ENCODE results near the gene ARHGAP5. TPM values are rescaled to one million over a fixed set of nuclear protein-coding genes. Genes with fewer than 3 reads are reported as not detected.

Gene ARHGAP5
- total RNA-seq, 1 donor from 2014 or later = 157 TPM

DNA sequence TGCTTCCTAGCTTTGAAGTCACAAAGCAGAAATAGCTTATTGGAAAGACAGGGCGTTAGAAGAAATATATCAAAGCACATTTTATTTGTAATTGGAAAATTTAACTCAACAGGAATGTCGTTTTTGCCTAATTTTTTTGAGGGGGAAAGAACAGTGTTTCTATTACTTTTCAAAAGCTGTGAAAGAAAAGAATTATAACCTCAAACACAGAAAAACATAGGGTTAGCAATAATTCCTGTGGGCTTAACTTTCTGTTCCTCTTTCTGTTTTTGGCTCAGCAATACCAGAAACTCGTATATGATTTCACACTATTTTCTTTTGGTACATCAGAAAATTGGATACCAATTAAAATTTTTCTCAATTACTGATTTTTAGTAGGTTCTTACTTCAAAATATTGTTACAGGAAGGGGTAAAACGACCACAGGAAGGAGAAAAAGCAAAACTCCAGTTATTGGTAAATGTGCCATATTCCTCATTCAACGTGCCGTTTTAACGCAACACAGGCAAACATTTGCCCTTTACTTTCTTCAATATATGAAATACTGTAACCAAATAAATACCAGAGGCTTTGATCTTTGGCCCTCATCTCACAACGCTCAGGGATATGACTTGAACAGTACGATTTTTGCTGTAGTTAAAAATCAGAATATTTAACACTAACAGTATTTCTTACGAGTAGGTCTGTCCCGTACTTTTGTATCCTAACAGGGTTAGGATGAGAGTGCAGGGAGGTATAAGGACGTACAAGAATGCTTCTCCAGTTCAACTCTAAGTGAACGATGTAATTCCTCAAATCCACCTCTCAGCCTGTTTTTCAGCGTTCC lies 123.5 kb downstream of the ARHGAP5 start:
- peak overlapping the region; percentile 94 for H3K4me3 Mint-ChIP-seq
- no peaks in the 10 kb centered on the region for H3K9me3 Mint-ChIP-seq

DNA sequence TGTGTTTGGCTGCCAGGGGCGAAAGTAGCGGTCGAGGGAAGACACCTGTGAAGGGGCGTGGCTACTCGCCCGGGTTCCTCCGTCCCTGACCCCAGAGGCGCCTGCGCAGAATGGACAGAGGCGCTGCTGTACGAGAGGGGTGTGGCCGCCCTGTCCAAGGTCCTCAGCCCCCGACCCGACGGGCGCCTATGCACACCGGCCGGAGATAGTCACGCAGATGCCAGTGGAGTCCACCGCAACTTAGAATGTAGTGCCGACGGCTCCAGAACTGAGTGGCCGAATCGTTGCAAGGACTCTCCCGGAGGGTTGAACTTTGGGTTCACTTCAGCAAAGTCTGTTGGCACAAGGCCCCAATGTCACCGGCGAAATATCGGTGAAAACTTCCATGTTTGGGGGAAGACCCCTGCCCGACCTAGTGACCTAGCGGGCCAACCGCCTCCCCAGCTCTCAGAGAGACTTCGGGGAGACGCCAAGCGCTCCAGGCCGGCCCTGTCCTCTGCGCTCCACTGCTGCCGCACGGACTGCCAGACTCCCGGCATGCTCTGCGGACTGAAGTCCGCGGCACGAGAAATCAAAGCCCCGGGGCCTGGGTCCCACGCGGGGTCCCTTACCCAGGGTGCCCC lies 124.2 kb downstream of the ARHGAP5 start:
- TF ChIP-seq, protein P1, sequence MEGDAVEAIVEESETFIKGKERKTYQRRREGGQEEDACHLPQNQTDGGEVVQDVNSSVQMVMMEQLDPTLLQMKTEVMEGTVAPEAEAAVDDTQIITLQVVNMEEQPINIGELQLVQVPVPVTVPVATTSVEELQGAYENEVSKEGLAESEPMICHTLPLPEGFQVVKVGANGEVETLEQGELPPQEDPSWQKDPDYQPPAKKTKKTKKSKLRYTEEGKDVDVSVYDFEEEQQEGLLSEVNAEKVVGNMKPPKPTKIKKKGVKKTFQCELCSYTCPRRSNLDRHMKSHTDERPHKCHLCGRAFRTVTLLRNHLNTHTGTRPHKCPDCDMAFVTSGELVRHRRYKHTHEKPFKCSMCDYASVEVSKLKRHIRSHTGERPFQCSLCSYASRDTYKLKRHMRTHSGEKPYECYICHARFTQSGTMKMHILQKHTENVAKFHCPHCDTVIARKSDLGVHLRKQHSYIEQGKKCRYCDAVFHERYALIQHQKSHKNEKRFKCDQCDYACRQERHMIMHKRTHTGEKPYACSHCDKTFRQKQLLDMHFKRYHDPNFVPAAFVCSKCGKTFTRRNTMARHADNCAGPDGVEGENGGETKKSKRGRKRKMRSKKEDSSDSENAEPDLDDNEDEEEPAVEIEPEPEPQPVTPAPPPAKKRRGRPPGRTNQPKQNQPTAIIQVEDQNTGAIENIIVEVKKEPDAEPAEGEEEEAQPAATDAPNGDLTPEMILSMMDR (conservative IDR thresholded peaks at IDR 0.05) = no peak
- peak; percentile 89 for DNase-seq (ENCODE audit: extremely low spot score, unreplicated experiment)
- no peaks in the 10 kb centered on the region for H3K36me3 Mint-ChIP-seq
- peaks cover 3% of the 10 kb centered on the region for H3K4me1 Mint-ChIP-seq (ENCODE audit: unreplicated experiment)
- peaks cover 3% of the 10 kb centered on the region for H3K27me3 Mint-ChIP-seq
- H3K27ac Mint-ChIP-seq = peak overlapping the region; percentile 99
- no peaks in the 10 kb centered on the region for H3K9me3 Mint-ChIP-seq
- H3K4me3 Mint-ChIP-seq = peak overlapping the region; percentile 94

More for the DNA sequence above, 123.5 kb downstream of the ARHGAP5 start:
- Mint-ChIP-seq H3K4me1 (ENCODE audit: unreplicated experiment) (peaks cover 3% of the 10 kb centered on the region), H3K27ac (peak overlapping the region; percentile 99), H3K27me3 (peaks cover 3% of the 10 kb centered on the region), H3K36me3 (no peaks in the 10 kb centered on the region)
- DNase-seq (ENCODE audit: extremely low spot score, unreplicated experiment) = no peak
- TF ChIP-seq, protein P1 (conservative IDR thresholded peaks at IDR 0.05) = no peak

DNA sequence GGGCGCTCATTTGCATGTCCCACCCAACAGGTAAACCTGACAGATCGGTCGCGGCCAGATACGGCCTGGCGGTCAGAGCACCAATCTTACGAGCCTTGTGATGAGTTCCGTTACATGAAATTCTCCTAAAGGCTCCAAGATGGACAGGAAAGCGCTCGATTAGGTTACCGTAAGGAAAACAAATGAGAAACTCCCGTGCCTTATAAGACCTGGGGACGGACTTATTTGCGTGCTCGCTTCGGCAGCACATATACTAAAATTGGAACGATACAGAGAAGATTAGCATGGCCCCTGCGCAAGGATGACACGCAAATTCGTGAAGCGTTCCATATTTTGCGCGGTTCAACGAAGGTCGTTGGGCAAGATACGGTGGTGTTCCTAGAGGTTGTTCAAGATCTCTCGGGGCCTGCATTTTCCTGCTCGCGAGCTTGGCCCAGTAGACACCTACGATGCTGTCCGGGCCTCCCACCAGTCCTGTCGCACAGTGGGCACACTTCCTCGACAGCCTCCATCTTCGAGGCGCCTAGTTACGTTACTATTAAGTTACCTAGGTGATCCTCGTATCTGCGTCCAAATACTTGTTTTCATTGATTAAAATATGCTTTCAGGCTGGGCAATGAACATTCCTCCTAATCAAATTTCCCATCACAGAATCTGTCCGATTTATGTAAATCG lies 124.8 kb downstream of the ARHGAP5 start, which contains the start of gene RNU6-7:
TSS of gene RNU6-7 (plus strand) at position 230 of the 675 bp plus-strand sequence.
- no peak for DNase-seq (ENCODE audit: extremely low spot score, unreplicated experiment)
- H3K27me3 Mint-ChIP-seq = peaks cover 8% of the 10 kb centered on the region
- H3K27ac Mint-ChIP-seq = peak within 1 kb of the TSS; percentile 99
- H3K36me3 Mint-ChIP-seq = no peaks in the 10 kb centered on the region
- H3K4me1 Mint-ChIP-seq (ENCODE audit: unreplicated experiment) = peaks cover 3% of the 10 kb centered on the region
- TF ChIP-seq, protein P1 (conservative IDR thresholded peaks at IDR 0.05) = no peak
- peak within 1 kb of the TSS; percentile 94 for H3K4me3 Mint-ChIP-seq
- H3K9me3 Mint-ChIP-seq = no peaks in the 10 kb centered on the region

DNA sequence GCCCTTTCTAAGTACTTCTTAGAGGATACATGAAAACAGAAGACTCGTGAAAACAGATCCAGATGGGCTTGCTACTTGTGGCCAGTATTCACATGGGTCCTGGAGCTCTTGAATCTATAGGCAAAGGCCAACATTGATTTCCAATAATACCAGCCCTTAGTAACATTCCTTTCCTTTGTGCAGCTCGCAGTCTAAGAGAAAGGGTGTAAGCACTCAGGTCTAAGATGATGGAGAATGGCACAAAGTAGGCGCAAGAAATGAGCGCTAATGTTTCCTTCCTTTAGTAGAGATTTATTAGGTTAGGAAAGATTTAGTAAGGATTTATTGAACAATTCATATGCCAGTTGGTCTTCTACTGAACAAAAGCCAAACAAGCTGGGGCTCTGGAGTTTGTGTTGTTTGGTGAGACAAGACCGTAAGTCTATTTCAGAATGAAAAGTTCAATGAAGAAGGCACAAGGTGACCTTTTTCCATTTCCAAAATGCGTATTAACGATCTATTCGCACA lies 125.4 kb downstream of the ARHGAP5 start:
- Mint-ChIP-seq H3K4me1 (ENCODE audit: unreplicated experiment) (peaks cover 3% of the 10 kb centered on the region), H3K9me3 (no peaks in the 10 kb centered on the region), H3K27ac (peak overlapping the region; percentile 99), H3K27me3 (peaks cover 8% of the 10 kb centered on the region), H3K36me3 (no peaks in the 10 kb centered on the region), H3K4me3 (peak overlapping the region; percentile 94)
- TF ChIP-seq, protein P1 (conservative IDR thresholded peaks at IDR 0.05) = no peak
- DNase-seq (ENCODE audit: extremely low spot score, unreplicated experiment) = no peak
